Activated T-cell treated with anti-CD3 and anti-CD28 coated beads, Interleukin-2, amount 50 U/mL, for 72 hours (primary cell): ENCODE measurements around the gene KBTBD4. TPM values are rescaled to one million over a fixed set of nuclear protein-coding genes. Genes with fewer than 3 reads are reported as not detected.

ENCODE experiments used
- ATAC-seq, 2 donors: fragments of 150-1000 bp; cut with Tn5 transposase; replicated peaks in 1 of 2; 2 replicates each; pipeline ENCODE4 v1.10.0; 2021; ENCODE audit warnings: moderate library complexity in 2 of 2, mild to moderate bottlenecking in 1 of 2
- DNase-seq, 2 donors: peaks; one replicate each; pipeline ENCODE4 v3.0.0; 2021 to 2022; ENCODE audit warnings: mixed read lengths in 1 of 2
- H3K27ac Mint-ChIP-seq: one replicate; pipeline ENCODE4 v1.8.0; 2022; ENCODE audit warnings: mild to moderate bottlenecking, moderate library complexity, mixed read lengths
- H3K27me3 Mint-ChIP-seq: one replicate; pipeline ENCODE4 v1.8.0; 2022; ENCODE audit warnings: low read depth, mixed read lengths
- H3K36me3 Mint-ChIP-seq, 2 donors: one replicate each; pipeline ENCODE4 v1.8.0; 2022; ENCODE audit warnings: mixed read lengths in 2 of 2, mild to moderate bottlenecking in 1 of 2; ENCODE audit not compliant: insufficient read depth in 2 of 2
- H3K4me1 Mint-ChIP-seq: one replicate; pipeline ENCODE4 v1.8.0; 2022; ENCODE audit warnings: low read depth, mixed read lengths
- H3K4me3 Mint-ChIP-seq, 2 donors: one replicate each; pipeline ENCODE4 v1.8.0; 2022; ENCODE audit warnings: mild to moderate bottlenecking in 2 of 2, mixed read lengths in 2 of 2, moderate library complexity in 2 of 2
- H3K9me3 Mint-ChIP-seq, 2 donors: one replicate each; pipeline ENCODE4 v1.8.0; 2022; ENCODE audit warnings: mixed read lengths in 2 of 2
- total RNA-seq, 2 donors: library from RNA; stranded (reverse); gene quantifications; one replicate each; pipeline ENCODE4 v1.2.3, GENCODE V29; 2022

The KBTBD4 gene
- total RNA-seq = 10 to 100 TPM; 17.2 to 18.6 TPM

- peak within 1 kb of the TSS; percentile 97 for H3K27ac Mint-ChIP-seq
- H3K4me1 Mint-ChIP-seq = peaks cover 43% of the 10 kb centered on the region
- peaks cover 10 to 21% of the 10 kb centered on the region in 2 donors for H3K36me3 Mint-ChIP-seq
- peak; percentile 97 for ATAC-seq
- no peaks in the 10 kb centered on the region for H3K9me3 Mint-ChIP-seq
- no peaks in the 10 kb centered on the region for H3K27me3 Mint-ChIP-seq
- DNase-seq = peak; percentile 88 to 92
- peak within 1 kb of the TSS; percentile 90 to 94 for H3K4me3 Mint-ChIP-seq
These were observed at the start of gene KBTBD4, which contains the start of gene NDUFS3 for GRCh38 chr11:47578524-47579494. TSS of gene KBTBD4 (minus strand) at chr11:47578970. CDS start at chr11:47578951, 19 bp downstream. TSS of gene NDUFS3 (plus strand) at chr11:47579074. CDS start at chr11:47579092, 18 bp downstream.

GRCh38 chr11:47628026-47628425, 49.3 kb upstream of the KBTBD4 start:
- H3K27ac Mint-ChIP-seq = no peak overlapping the region
- no peaks in the 10 kb centered on the region for H3K27me3 Mint-ChIP-seq
- H3K4me3 Mint-ChIP-seq = no peak overlapping the region
- peaks cover 5 to 13% of the 10 kb centered on the region in 2 donors for H3K36me3 Mint-ChIP-seq
- DNase-seq = no peak
- ATAC-seq = no peak
- H3K9me3 Mint-ChIP-seq = no peaks in the 10 kb centered on the region
- H3K4me1 Mint-ChIP-seq = no peaks in the 10 kb centered on the region

GRCh38 chr11:47626234-47626633, 47.5 kb upstream of the KBTBD4 start:
- no peak for DNase-seq
- ATAC-seq = no peak
- Mint-ChIP-seq H3K36me3 (peaks cover 3 to 12% of the 10 kb centered on the region in 2 donors), H3K9me3 (no peaks in the 10 kb centered on the region), H3K4me1 (no peaks in the 10 kb centered on the region), H3K4me3 (no peak overlapping the region), H3K27me3 (no peaks in the 10 kb centered on the region), H3K27ac (no peak overlapping the region)

GRCh38 chr11:47620836-47621378, 42.1 kb upstream of the KBTBD4 start:
- Mint-ChIP-seq H3K36me3 (peaks cover 2 to 9% of the 10 kb centered on the region in 2 donors), H3K4me3 (no peak overlapping the region), H3K4me1 (no peaks in the 10 kb centered on the region), H3K27ac (peak overlapping the region; percentile 11), H3K27me3 (no peaks in the 10 kb centered on the region), H3K9me3 (no peaks in the 10 kb centered on the region)
- ATAC-seq = no peak
- no peak for DNase-seq

- no peak for DNase-seq
- no peaks in the 10 kb centered on the region for H3K27me3 Mint-ChIP-seq
- H3K27ac Mint-ChIP-seq = no peak overlapping the region
- peak in 1 of 2 donors; percentile 33 for ATAC-seq
- no peak overlapping the region for H3K4me3 Mint-ChIP-seq
- H3K9me3 Mint-ChIP-seq = no peaks in the 10 kb centered on the region
- peaks cover 0 to 4% of the 10 kb centered on the region in 2 donors for H3K36me3 Mint-ChIP-seq
- no peaks in the 10 kb centered on the region for H3K4me1 Mint-ChIP-seq
These were observed 38.6 kb upstream of the KBTBD4 start for GRCh38 chr11:47617417-47617809.

- Mint-ChIP-seq H3K27me3 (no peaks in the 10 kb centered on the region), H3K27ac (no peak overlapping the region), H3K36me3 (peaks cover 0 to 4% of the 10 kb centered on the region in 2 donors), H3K4me3 (no peak overlapping the region), H3K9me3 (no peaks in the 10 kb centered on the region), H3K4me1 (no peaks in the 10 kb centered on the region)
- DNase-seq (peak; percentile 14 to 29), ATAC-seq (peak in 1 of 2 donors; percentile 51)
These were observed 38.1 kb upstream of the KBTBD4 start for GRCh38 chr11:47616726-47617416.

- ATAC-seq (no peak), DNase-seq (no peak)
- no peak overlapping the region for H3K4me3 Mint-ChIP-seq
- H3K36me3 Mint-ChIP-seq = peaks cover 0 to 3% of the 10 kb centered on the region in 2 donors
- H3K4me1 Mint-ChIP-seq = no peaks in the 10 kb centered on the region
- no peaks in the 10 kb centered on the region for H3K27me3 Mint-ChIP-seq
- no peaks in the 10 kb centered on the region for H3K9me3 Mint-ChIP-seq
- H3K27ac Mint-ChIP-seq = peak overlapping the region; percentile 65
These were observed 36.5 kb upstream of the KBTBD4 start for GRCh38 chr11:47615249-47615648.

GRCh38 chr11:47611348-47611794, 32.6 kb upstream of the KBTBD4 start:
- H3K4me1 Mint-ChIP-seq = no peaks in the 10 kb centered on the region
- H3K27me3 Mint-ChIP-seq = no peaks in the 10 kb centered on the region
- no peak overlapping the region for H3K27ac Mint-ChIP-seq
- DNase-seq (no peak), ATAC-seq (no peak)
- no peaks in the 10 kb centered on the region for H3K9me3 Mint-ChIP-seq
- no peaks in the 10 kb centered on the region for H3K36me3 Mint-ChIP-seq
- no peak overlapping the region for H3K4me3 Mint-ChIP-seq

- H3K4me1 Mint-ChIP-seq = no peaks in the 10 kb centered on the region
- DNase-seq = no peak
- no peak for ATAC-seq
- H3K27ac Mint-ChIP-seq = no peak overlapping the region
- no peaks in the 10 kb centered on the region for H3K27me3 Mint-ChIP-seq
- H3K9me3 Mint-ChIP-seq = no peaks in the 10 kb centered on the region
- no peak overlapping the region for H3K4me3 Mint-ChIP-seq
- H3K36me3 Mint-ChIP-seq = no peaks in the 10 kb centered on the region
These were observed 30.9 kb upstream of the KBTBD4 start for GRCh38 chr11:47609675-47610074.

GRCh38 chr11:47607380-47607779, 28.6 kb upstream of the KBTBD4 start:
- no peak for DNase-seq
- Mint-ChIP-seq H3K36me3 (no peaks in the 10 kb centered on the region), H3K9me3 (no peaks in the 10 kb centered on the region), H3K4me1 (no peaks in the 10 kb centered on the region), H3K4me3 (no peak overlapping the region), H3K27ac (no peak overlapping the region), H3K27me3 (no peaks in the 10 kb centered on the region)
- ATAC-seq = no peak

GRCh38 chr11:47606731-47607130, 28.0 kb upstream of the KBTBD4 start:
- no peaks in the 10 kb centered on the region for H3K9me3 Mint-ChIP-seq
- peak overlapping the region; percentile 17 for H3K27ac Mint-ChIP-seq
- DNase-seq (no peak), ATAC-seq (no peak)
- H3K4me1 Mint-ChIP-seq = no peaks in the 10 kb centered on the region
- H3K4me3 Mint-ChIP-seq = no peak overlapping the region
- H3K27me3 Mint-ChIP-seq = no peaks in the 10 kb centered on the region
- no peaks in the 10 kb centered on the region for H3K36me3 Mint-ChIP-seq

- no peak for ATAC-seq
- no peaks in the 10 kb centered on the region for H3K9me3 Mint-ChIP-seq
- no peak overlapping the region for H3K27ac Mint-ChIP-seq
- no peak for DNase-seq
- no peaks in the 10 kb centered on the region for H3K27me3 Mint-ChIP-seq
- no peak overlapping the region for H3K4me3 Mint-ChIP-seq
- no peaks in the 10 kb centered on the region for H3K4me1 Mint-ChIP-seq
- no peaks in the 10 kb centered on the region for H3K36me3 Mint-ChIP-seq
These were observed 27.2 kb upstream of the KBTBD4 start for GRCh38 chr11:47605921-47606320.

- no peak for DNase-seq
- Mint-ChIP-seq H3K4me1 (no peaks in the 10 kb centered on the region), H3K4me3 (no peak overlapping the region), H3K27me3 (no peaks in the 10 kb centered on the region), H3K27ac (no peak overlapping the region), H3K36me3 (no peaks in the 10 kb centered on the region), H3K9me3 (no peaks in the 10 kb centered on the region)
- no peak for ATAC-seq
These were observed 24.5 kb upstream of the KBTBD4 start for GRCh38 chr11:47603295-47603694.
